ENCODE measurements around the gene NASP.
A peak's percentile ranks its signal among the peaks of the same experiment; 100 is the strongest.

The NASP gene

GRCh38 chr1:45620588-45621500 is 37.0 kb downstream of the NASP start:
- DNase-seq = no peak

GRCh38 chr1:45621501-45621836 is 37.6 kb downstream of the NASP start:
- no peak for DNase-seq

GRCh38 chr1:45621895-45622523 is 38.2 kb downstream of the NASP start:
- no peak for DNase-seq

GRCh38 chr1:45622524-45623394 is 38.9 kb downstream of the NASP start:
- DNase-seq = no peak

GRCh38 chr1:45623972-45624371 is 40.1 kb downstream of the NASP start, which contains the start of gene CCDC17:
Gene CCDC17 (minus strand): TSS chr1:45624054. CDS start chr1:45623909, 145 bp downstream.
- no peak for DNase-seq

GRCh38 chr1:45629035-45629434 is 45.2 kb downstream of the NASP start:
- DNase-seq = no peak

- DNase-seq = no peak
Measured at GRCh38 chr1:45630429-45630828, 46.6 kb downstream of the NASP start.

GRCh38 chr1:45635211-45635610 is 51.4 kb downstream of the NASP start:
- DNase-seq = no peak

GRCh38 chr1:45640293-45640692 is 56.5 kb downstream of the NASP start:
- DNase-seq = no peak

- no peak for DNase-seq
Measured at GRCh38 chr1:45643321-45643720, 59.5 kb downstream of the NASP start.

- peak; percentile 19 for DNase-seq
Measured at GRCh38 chr1:45643978-45644377, 60.1 kb downstream of the NASP start.

- no peak for DNase-seq
Measured at GRCh38 chr1:45644661-45645060, 60.8 kb downstream of the NASP start.

GRCh38 chr1:45647248-45648021 is 63.6 kb downstream of the NASP start:
- DNase-seq = no peak

GRCh38 chr1:45654540-45655280 is 70.9 kb downstream of the NASP start:
- DNase-seq = no peak

- no peak for DNase-seq
Measured at GRCh38 chr1:45656573-45657226, 72.9 kb downstream of the NASP start.

GRCh38 chr1:45658171-45658570 is 74.3 kb downstream of the NASP start:
- no peak for DNase-seq

GRCh38 chr1:45659222-45659621 is 75.4 kb downstream of the NASP start:
- DNase-seq = no peak

- DNase-seq = no peak
Measured at GRCh38 chr1:45660336-45660735, 76.5 kb downstream of the NASP start.

GRCh38 chr1:45666836-45667235 is 83.0 kb downstream of the NASP start:
- no peak for DNase-seq

- no peak for DNase-seq
Measured at GRCh38 chr1:45667321-45668111, 83.7 kb downstream of the NASP start.
